ENCODE measurements around the gene HEPH. TPM values are rescaled to one million over a fixed set of nuclear protein-coding genes. Genes with fewer than 3 reads are reported as not detected.

Gene HEPH
- total RNA-seq, 1 donor from 2014 or later = not detected

DNA sequence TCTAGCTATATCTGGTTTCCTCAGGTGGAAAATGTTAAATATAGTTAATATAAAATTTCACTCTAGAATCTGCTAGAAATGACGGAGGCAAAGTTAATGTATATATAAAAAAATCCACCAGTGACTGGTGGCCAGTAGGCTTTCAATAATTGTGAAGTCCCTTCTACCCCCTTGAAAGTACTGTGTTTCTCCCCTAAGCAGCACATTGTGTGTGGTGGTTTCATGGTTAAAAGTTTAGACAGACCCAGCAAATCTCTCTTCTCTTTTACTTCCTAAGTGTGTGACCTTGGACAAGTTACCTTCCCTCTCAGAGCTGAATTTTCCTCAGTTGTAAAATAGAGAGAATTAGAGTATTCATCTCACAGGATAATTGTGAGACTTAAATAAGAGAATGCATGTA, 600 bp upstream of the HEPH start:
- peaks cover 1% of the 10 kb centered on the region for H3K27me3 Mint-ChIP-seq
- no peaks in the 10 kb centered on the region for H3K9me3 Mint-ChIP-seq
- no peak overlapping the region for H3K27ac Mint-ChIP-seq
- H3K4me3 Mint-ChIP-seq = no peak overlapping the region
- no peaks in the 10 kb centered on the region for H3K36me3 Mint-ChIP-seq (ENCODE audit: low read depth)
- TF ChIP-seq, protein P1, sequence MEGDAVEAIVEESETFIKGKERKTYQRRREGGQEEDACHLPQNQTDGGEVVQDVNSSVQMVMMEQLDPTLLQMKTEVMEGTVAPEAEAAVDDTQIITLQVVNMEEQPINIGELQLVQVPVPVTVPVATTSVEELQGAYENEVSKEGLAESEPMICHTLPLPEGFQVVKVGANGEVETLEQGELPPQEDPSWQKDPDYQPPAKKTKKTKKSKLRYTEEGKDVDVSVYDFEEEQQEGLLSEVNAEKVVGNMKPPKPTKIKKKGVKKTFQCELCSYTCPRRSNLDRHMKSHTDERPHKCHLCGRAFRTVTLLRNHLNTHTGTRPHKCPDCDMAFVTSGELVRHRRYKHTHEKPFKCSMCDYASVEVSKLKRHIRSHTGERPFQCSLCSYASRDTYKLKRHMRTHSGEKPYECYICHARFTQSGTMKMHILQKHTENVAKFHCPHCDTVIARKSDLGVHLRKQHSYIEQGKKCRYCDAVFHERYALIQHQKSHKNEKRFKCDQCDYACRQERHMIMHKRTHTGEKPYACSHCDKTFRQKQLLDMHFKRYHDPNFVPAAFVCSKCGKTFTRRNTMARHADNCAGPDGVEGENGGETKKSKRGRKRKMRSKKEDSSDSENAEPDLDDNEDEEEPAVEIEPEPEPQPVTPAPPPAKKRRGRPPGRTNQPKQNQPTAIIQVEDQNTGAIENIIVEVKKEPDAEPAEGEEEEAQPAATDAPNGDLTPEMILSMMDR (IDR thresholded peaks at IDR 0.05) = no peak
- ChIA-PET POLR2A (no interaction called here), CTCF (no interaction called here)
- intact Hi-C loops (cut with micrococcal nuclease) = no loop called here
- DNase-seq (no peak), ATAC-seq (ENCODE audit: low read depth) (no peak)
- no peaks in the 10 kb centered on the region for H3K4me1 Mint-ChIP-seq

DNA sequence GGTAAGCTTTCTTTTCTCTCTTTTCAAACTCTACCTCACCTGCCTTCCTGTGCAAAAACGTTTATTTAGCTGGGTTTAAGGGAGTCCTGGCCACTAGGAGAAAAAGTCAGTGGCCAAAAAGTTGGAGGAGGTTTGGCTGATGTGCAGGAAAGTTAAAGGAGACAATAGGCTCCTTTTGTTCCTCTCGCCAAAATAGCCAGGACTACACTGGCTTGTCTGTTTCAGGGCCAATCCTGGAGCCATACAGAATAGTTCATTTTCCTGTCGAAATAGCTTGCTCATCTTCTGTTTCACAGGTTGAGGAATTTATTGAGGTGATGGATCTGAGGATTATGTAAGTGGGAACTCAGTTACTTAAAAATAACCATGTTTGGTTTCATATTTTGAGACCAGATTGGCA, 423 bp downstream of the HEPH start:
- TF ChIP-seq, protein P1 (IDR thresholded peaks at IDR 0.05) = no peak
- Mint-ChIP-seq H3K4me1 (no peaks in the 10 kb centered on the region), H3K9me3 (no peaks in the 10 kb centered on the region), H3K4me3 (no peak overlapping the region), H3K27me3 (peaks cover 1% of the 10 kb centered on the region), H3K27ac (no peak overlapping the region), H3K36me3 (ENCODE audit: low read depth) (no peaks in the 10 kb centered on the region)
- POLR2A ChIA-PET = no interaction called here
- DNase-seq (no peak), ATAC-seq (ENCODE audit: low read depth) (no peak)
- intact Hi-C loops (cut with micrococcal nuclease) = no loop called here
- CTCF ChIA-PET = no interaction called here

DNA sequence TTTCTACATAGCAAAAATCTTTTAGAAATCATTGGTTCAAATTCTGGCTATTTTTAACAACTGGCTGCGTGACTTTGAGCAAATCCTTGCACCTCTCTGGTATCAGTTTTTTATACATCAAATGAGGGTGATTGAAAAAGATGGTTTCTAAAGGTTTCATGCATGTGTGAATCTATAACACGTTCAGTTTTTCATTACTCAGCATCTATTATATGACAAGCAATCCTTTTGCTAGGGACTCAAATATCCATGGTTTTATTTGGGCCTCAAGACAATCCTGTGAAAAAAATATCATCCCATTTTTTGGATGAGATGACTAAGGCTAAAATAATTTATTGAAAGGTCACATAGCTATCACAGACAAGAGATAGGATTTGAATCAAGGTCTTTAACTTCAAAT, 884 bp downstream of the HEPH start:
- H3K36me3 Mint-ChIP-seq (ENCODE audit: low read depth) = no peaks in the 10 kb centered on the region
- no peak overlapping the region for H3K27ac Mint-ChIP-seq
- H3K27me3 Mint-ChIP-seq = peaks cover 1% of the 10 kb centered on the region
- intact Hi-C loops (cut with micrococcal nuclease) = no loop called here
- no peak overlapping the region for H3K4me3 Mint-ChIP-seq
- no peaks in the 10 kb centered on the region for H3K4me1 Mint-ChIP-seq
- H3K9me3 Mint-ChIP-seq = no peaks in the 10 kb centered on the region
- DNase-seq (no peak), ATAC-seq (ENCODE audit: low read depth) (no peak)
- CTCF ChIA-PET = no interaction called here
- TF ChIP-seq, protein P1 (IDR thresholded peaks at IDR 0.05) = no peak
- POLR2A ChIA-PET = no interaction called here

DNA sequence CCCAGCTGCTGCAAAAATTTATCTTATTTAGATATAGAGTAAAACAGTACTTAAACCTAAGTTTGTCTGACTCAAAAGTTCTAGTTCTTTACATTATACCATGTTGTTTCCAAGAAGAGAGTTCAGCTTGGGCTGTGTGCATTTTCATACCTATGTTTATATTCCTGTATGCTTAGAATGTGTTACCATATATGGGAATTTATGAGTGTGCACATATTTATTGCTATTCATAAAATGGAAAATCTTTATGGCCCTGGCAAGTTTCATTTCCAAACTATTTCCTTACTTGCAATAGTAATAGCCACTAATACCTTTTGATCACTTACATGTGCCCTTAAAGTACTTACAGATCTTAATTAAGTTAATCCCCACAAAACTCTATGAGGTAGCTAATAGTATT, 2.6 kb downstream of the HEPH start:
- intact Hi-C loops (cut with micrococcal nuclease) = no loop called here
- no peak overlapping the region for H3K4me3 Mint-ChIP-seq
- ATAC-seq (ENCODE audit: low read depth) (no peak), DNase-seq (no peak)
- H3K27ac Mint-ChIP-seq = no peak overlapping the region
- TF ChIP-seq, protein P1 (IDR thresholded peaks at IDR 0.05) = no peak
- no peaks in the 10 kb centered on the region for H3K9me3 Mint-ChIP-seq
- no peaks in the 10 kb centered on the region for H3K4me1 Mint-ChIP-seq
- CTCF ChIA-PET = no interaction called here
- peaks cover 1% of the 10 kb centered on the region for H3K27me3 Mint-ChIP-seq
- no peaks in the 10 kb centered on the region for H3K36me3 Mint-ChIP-seq (ENCODE audit: low read depth)
- POLR2A ChIA-PET = no interaction called here

DNA sequence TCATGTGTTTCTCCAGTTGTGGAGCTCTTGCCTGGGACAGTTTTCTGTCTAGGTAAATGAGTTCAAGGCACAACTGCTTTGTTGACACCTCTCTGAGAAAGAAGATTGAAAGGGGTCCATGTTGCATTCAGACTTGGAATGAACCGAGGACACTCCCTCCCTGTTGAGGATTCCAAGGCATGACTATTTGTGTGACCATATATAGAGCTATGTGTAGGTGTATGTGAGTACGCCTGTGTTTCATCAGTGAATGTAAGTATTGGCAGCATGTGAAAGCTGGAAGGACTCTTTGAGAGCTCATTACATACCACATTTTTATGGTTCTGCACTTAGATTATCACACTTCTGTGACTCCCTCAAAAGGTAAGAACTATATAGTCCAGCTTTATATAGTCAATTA, 3.4 kb downstream of the HEPH start:
- DNase-seq (no peak), ATAC-seq (ENCODE audit: low read depth) (no peak)
- Mint-ChIP-seq H3K36me3 (ENCODE audit: low read depth) (no peaks in the 10 kb centered on the region), H3K27me3 (peaks cover 1% of the 10 kb centered on the region), H3K27ac (no peak overlapping the region), H3K4me1 (no peaks in the 10 kb centered on the region), H3K4me3 (no peak overlapping the region), H3K9me3 (no peaks in the 10 kb centered on the region)
- TF ChIP-seq, protein P1 (IDR thresholded peaks at IDR 0.05) = no peak
- intact Hi-C loops (cut with micrococcal nuclease) = no loop called here
- ChIA-PET POLR2A (no interaction called here), CTCF (no interaction called here)

All from activated B cell treated with CpG ODN at 0.5 μM for 24 hours (primary cell).